Caco-2 (cell line): ENCODE results near the gene WWOX. TPM values are rescaled to one million over a fixed set of nuclear protein-coding genes. Genes with fewer than 3 reads are reported as not detected.

Experiments used
- BruUV-seq: library from RNA; stranded (reverse); fragments of 400-500 nt; replicated peaks from 2 replicates; lab custom pipeline; 2021; lab: Mats Ljungman, UMichigan
- CTCF ChIA-PET: fragments of 300-600 bp; sonication (Branson Sonifier 250); formaldehyde crosslinking; loops from one replicate; lab custom pipeline; 2022; ENCODE audit warnings: antibody characterized with exemption; lab: Charles Lee
- POLR2A ChIA-PET: fragments of 300-600 bp; sonication (Branson Sonifier 250); formaldehyde crosslinking; loops from one replicate; lab custom pipeline; 2022; ENCODE audit warnings: antibody characterized with exemption; lab: Charles Lee
- DNase-seq, 2 experiments: peaks; one replicate each; pipeline versions ENCODE4 v3.0.0 to v3.0.0-alpha.2; 2020 to 2022
- H3K27me3 ChIP-seq: replicated peaks from 2 replicates; pipeline ENCODE4 v1.6.0; 2011; ENCODE audit warnings: low read length; ENCODE audit not compliant: control insufficient read depth, insufficient read depth
- H3K36me3 ChIP-seq: 2 replicates; pipeline ENCODE4 v1.5.1; 2011; ENCODE audit warnings: low read length; ENCODE audit not compliant: control insufficient read depth, insufficient read depth
- H3K4me1 ChIP-seq: fragments of 250-450 bp; sonication (Bioruptor Pico); 2 replicates; pipeline ENCODE4 v1.5.1; 2020; ENCODE audit warnings: mild to moderate bottlenecking
- H3K4me3 ChIP-seq: 2 replicates; pipeline ENCODE4 v1.5.1; 2011; ENCODE audit warnings: low read depth, mild to moderate bottlenecking, control low read depth, low read length
- H3K9me3 ChIP-seq: fragments of 250-450 bp; sonication (Bioruptor Pico); 2 replicates; pipeline ENCODE4 v1.5.1; 2020; ENCODE audit warnings: mild to moderate bottlenecking, moderate library complexity
- H3K27ac Mint-ChIP-seq: one replicate; pipeline ENCODE4 v1.8.0; 2022; ENCODE audit warnings: mixed read lengths; ENCODE audit not compliant: unreplicated experiment
- H3K27me3 Mint-ChIP-seq: one replicate; pipeline ENCODE4 v1.8.0; 2022; ENCODE audit warnings: mixed read lengths; ENCODE audit not compliant: insufficient read depth, unreplicated experiment
- H3K36me3 Mint-ChIP-seq: one replicate; pipeline ENCODE4 v1.8.0; 2022; ENCODE audit warnings: mild to moderate bottlenecking, mixed read lengths; ENCODE audit not compliant: insufficient read depth, unreplicated experiment
- H3K4me1 Mint-ChIP-seq: one replicate; pipeline ENCODE4 v1.8.0; 2022; ENCODE audit warnings: low read depth, mixed read lengths; ENCODE audit not compliant: unreplicated experiment
- H3K4me3 Mint-ChIP-seq: one replicate; pipeline ENCODE4 v1.8.0; 2022; ENCODE audit warnings: mild to moderate bottlenecking, moderate library complexity, mixed read lengths; ENCODE audit not compliant: unreplicated experiment
- H3K9me3 Mint-ChIP-seq: one replicate; pipeline ENCODE4 v1.8.0; 2022; ENCODE audit warnings: mixed read lengths; ENCODE audit not compliant: unreplicated experiment
- CTCF ChIP-seq, 2 experiments: fragments of 200-600 bp in 1 of 2; IDR thresholded peaks; 1 replicate in 1 of 2; 2 replicates in 1 of 2; pipeline versions ENCODE4 v1.5.1 to v1.8.0; 2011 to 2022; ENCODE audit warnings: antibody characterized with exemption in 1 of 2, control low read depth in 1 of 2, inconsistent platforms in 1 of 2, low read depth in 1 of 2, low read length in 1 of 2, mild to moderate bottlenecking in 1 of 2, moderate library complexity in 1 of 2; ENCODE audit not compliant: insufficient read depth in 1 of 2, severe bottlenecking in 1 of 2, unreplicated experiment in 1 of 2
- intact Hi-C: fragments of 100-400 bp; cut with micrococcal nuclease; formaldehyde crosslinking; loops from one replicate; pipeline ENCODE4 v1.10.0; 2022; ENCODE audit not compliant: unreplicated experiment
- total RNA-seq: library from RNA; stranded (reverse); gene quantifications from 2 replicates; pipeline ENCODE4 v1.2.3, GENCODE V29; 2022

The WWOX gene
- total RNA-seq, 1 experiment from 2014 or later: 45.0 TPM

DNA sequence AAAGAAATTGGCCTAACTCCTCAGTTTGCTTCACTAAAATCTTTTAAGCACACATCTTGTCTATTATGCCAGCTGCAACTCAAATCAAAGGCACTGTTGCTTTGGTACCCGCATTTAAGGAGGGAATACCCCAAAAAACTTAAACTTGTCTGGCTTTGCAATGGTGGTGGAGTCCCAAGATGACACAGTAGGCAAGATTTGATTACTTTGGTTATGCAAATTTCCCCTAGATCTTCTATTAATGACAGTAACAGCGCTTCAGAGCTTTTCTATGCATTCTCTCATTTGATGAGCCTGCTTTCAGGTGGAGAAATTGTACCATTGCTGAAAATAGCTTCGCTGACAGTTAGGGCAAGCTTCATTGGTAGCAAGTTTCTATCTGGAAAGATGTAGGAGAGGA is 27.2 kb downstream of the WWOX start:
- H3K4me1 ChIP-seq: 0 out of 2 replicates have a peak, but pooled peaks cover 5% of the 10 kb centered on the region
- POLR2A ChIA-PET: no interaction called here
- no peaks in the 10 kb centered on the region for H3K9me3 ChIP-seq
- H3K9me3 Mint-ChIP-seq: no peaks in the 10 kb centered on the region
- no peaks in the 10 kb centered on the region for H3K27me3 ChIP-seq
- no peak for TF ChIP-seq CTCF (IDR thresholded peaks at IDR 0.05; ENCODE audit: insufficient read depth in 1 of 2, low read depth in 1 of 2, low read length in 1 of 2, severe bottlenecking in 1 of 2, unreplicated experiment in 1 of 2)
- peaks cover 14% of the 10 kb centered on the region for H3K4me1 Mint-ChIP-seq
- no peaks in the 10 kb centered on the region for H3K36me3 ChIP-seq
- H3K27me3 Mint-ChIP-seq: no peaks in the 10 kb centered on the region
- CTCF ChIA-PET: no interaction called here
- H3K4me3 ChIP-seq: no peak overlapping the region
- no peak overlapping the region for H3K4me3 Mint-ChIP-seq
- no TSS peak for BruUV-seq
- no peak overlapping the region for H3K27ac Mint-ChIP-seq
- no peak for DNase-seq
- H3K36me3 Mint-ChIP-seq: no peaks in the 10 kb centered on the region
- intact Hi-C loops: loop anchor here (10.0 kb wide), 1 partner anchor 648 kb away; no protein-coding TSS in a partner anchor

DNA sequence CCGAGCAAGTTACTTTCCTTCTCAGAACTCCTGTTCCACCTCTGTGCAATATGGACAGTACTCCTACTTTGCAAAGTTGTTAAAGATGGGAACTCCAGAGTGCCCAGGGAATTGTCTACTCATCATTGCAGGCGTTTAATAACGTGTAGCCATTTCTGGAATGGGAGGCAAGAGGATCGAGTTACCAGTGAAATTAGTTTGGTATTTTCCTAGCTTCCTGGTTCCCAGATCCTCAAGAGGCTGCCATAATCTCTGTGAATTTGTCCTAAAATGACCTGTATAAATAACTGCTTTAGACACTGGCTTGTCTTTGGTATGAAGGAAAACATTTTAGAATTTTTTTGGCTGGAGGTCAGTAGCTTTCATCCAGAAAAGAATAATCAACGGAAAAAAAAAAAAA is 27.7 kb downstream of the WWOX start:
- no TSS peak for BruUV-seq

DNA sequence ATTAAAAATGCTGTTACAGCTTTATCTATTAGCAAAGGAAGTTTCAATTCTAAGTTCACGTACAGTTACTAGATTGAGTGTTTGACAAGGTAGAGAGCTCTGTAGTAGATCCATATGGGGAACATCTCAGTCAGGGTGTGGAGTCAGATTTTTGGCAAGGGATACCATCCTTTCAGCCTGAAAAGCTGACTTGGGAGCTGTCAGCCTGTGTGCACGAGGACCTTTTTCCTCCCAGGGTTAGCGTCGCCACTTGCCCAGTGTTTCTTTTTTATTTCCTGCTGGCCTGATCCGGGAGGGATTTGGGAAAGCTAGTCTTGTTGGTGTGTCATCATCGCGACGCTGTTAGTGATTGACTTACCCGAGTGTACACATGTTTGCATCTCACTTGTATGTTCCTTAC is 29.5 kb downstream of the WWOX start:
- ChIA-PET CTCF (interaction anchor here (1.0 kb wide), 1 partner anchor 111 kb away, joined by 3 read pairs; no protein-coding TSS in a partner anchor), POLR2A (no interaction called here)
- Histone ChIP-seq H3K36me3 (no peaks in the 10 kb centered on the region; the same call in 1 of the 2 replicates), H3K27me3 (no peaks in the 10 kb centered on the region), H3K9me3 (no peaks in the 10 kb centered on the region), H3K4me3 (no peak overlapping the region), H3K4me1 (peaks cover 18% of the 10 kb centered on the region)
- TF ChIP-seq CTCF (IDR thresholded peaks at IDR 0.05; ENCODE audit: insufficient read depth in 1 of 2, low read depth in 1 of 2, low read length in 1 of 2, severe bottlenecking in 1 of 2, unreplicated experiment in 1 of 2): no peak
- Mint-ChIP-seq H3K36me3 (peaks cover 6% of the 10 kb centered on the region), H3K4me1 (peaks cover 13% of the 10 kb centered on the region), H3K27ac (peak overlapping the region; percentile 23), H3K4me3 (no peak overlapping the region), H3K27me3 (no peaks in the 10 kb centered on the region), H3K9me3 (no peaks in the 10 kb centered on the region)
- intact Hi-C loops: loop anchor here (10.0 kb wide), 1 partner anchor 646 kb away; no protein-coding TSS in a partner anchor
- no TSS peak for BruUV-seq
- DNase-seq: no peak

More for the DNA sequence above, 27.7 kb downstream of the WWOX start:
- no peak overlapping the region for H3K27ac Mint-ChIP-seq
- ChIA-PET POLR2A (no interaction called here), CTCF (no interaction called here)
- intact Hi-C loops: loop anchor here (10.0 kb wide), 1 partner anchor 648 kb away; no protein-coding TSS in a partner anchor
- Histone ChIP-seq H3K4me1 (0 out of 2 replicates have a peak, but pooled peaks cover 5% of the 10 kb centered on the region), H3K36me3 (no peaks in the 10 kb centered on the region), H3K27me3 (no peaks in the 10 kb centered on the region), H3K4me3 (no peak overlapping the region), H3K9me3 (no peaks in the 10 kb centered on the region)
- TF ChIP-seq CTCF (IDR thresholded peaks at IDR 0.05; ENCODE audit: insufficient read depth in 1 of 2, low read depth in 1 of 2, low read length in 1 of 2, severe bottlenecking in 1 of 2, unreplicated experiment in 1 of 2): no peak
- H3K4me1 Mint-ChIP-seq: peaks cover 14% of the 10 kb centered on the region
- no peaks in the 10 kb centered on the region for H3K36me3 Mint-ChIP-seq
- H3K9me3 Mint-ChIP-seq: no peaks in the 10 kb centered on the region
- DNase-seq: no peak
- H3K4me3 Mint-ChIP-seq: no peak overlapping the region
- H3K27me3 Mint-ChIP-seq: no peaks in the 10 kb centered on the region
